GM13977 (cell line): Measurements from ENCODE around the gene FMR1NB.

Experiments
- DNase-seq: peaks from one replicate; pipeline ENCODE4 v3.0.0; 2012; ENCODE audit warnings: low spot score
- in situ Hi-C: fragments of 300-500 bp; cut with MboI; formaldehyde crosslinking; loops from one replicate; pipeline ENCODE4 v1.12.0; 2022; ENCODE audit warnings: low sequenced_read_pairs, low pct_unique_long_range_greater_than_20kb, mixed read lengths, inconsistent platforms; ENCODE audit not compliant: unreplicated experiment
- TF ChIP-seq, protein P1 (sequence below): IDR thresholded peaks from 2 replicates; pipeline ENCODE4 v1.5.1; 2012; ENCODE audit warnings: mild to moderate bottlenecking, control low read depth; ENCODE audit not compliant: insufficient read depth; ENCODE audit errors: extremely low read depth, missing control alignments

Gene FMR1NB

DNA sequence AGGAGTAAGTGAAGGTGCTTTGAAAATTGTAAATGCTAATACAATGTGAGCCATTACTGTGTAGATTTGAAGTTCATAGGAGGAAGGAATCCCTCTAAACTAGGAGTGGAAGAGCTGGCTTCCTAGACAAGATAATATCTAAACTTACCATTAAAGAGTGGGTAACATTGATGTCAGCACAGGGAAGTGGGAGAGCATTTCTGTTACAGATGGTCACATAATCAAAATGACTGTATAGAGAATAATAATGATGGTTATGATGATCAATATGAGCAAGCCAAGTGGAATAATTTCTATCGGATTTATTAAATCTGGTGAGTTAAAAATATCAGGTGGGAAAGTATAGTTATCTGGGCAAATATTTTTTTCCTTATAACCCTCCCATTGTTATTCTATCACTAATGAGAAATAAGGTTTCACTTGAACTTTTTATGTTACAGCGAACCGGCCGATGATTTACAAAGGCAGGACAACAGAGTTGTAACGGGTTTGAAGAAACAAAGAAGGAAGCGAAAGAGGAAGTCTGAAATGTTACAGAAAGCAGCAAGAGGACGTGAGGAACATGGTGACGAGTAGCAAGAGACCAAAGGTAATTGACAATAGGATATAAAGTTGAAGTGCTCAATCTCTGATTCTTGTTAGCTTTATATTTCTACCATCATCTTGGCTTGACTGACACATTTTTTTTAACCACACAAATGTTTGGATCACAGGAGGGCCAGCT, 43.5 kb downstream of the FMR1NB start:
- TF ChIP-seq, protein P1, sequence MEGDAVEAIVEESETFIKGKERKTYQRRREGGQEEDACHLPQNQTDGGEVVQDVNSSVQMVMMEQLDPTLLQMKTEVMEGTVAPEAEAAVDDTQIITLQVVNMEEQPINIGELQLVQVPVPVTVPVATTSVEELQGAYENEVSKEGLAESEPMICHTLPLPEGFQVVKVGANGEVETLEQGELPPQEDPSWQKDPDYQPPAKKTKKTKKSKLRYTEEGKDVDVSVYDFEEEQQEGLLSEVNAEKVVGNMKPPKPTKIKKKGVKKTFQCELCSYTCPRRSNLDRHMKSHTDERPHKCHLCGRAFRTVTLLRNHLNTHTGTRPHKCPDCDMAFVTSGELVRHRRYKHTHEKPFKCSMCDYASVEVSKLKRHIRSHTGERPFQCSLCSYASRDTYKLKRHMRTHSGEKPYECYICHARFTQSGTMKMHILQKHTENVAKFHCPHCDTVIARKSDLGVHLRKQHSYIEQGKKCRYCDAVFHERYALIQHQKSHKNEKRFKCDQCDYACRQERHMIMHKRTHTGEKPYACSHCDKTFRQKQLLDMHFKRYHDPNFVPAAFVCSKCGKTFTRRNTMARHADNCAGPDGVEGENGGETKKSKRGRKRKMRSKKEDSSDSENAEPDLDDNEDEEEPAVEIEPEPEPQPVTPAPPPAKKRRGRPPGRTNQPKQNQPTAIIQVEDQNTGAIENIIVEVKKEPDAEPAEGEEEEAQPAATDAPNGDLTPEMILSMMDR, result no peak
- no peak for DNase-seq
- in situ Hi-C loops, result loop anchor here (25.0 kb wide), 2 partner anchors 1263 to 1438 kb away; no protein-coding TSS in a partner anchor

DNA sequence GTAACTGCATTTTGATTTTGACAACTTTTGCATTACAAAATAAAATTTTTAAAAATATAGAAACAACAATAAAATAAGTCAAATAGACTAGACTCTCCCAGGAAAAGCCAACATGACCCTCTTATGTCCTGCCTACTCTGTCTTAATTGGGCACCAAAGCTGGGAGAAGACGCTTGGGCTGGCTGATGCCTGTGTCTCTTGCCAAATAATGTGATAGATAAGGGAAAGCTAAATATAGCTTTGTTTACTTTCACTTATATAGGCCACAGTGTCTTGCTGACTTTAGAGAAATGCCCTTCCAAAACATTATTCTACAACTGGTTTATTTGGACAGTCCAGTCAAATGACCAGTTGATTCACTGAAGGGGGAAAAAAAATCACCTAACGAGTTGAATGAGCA, 54.2 kb downstream of the FMR1NB start:
- in situ Hi-C loops, result loop anchor here (25.0 kb wide), 2 partner anchors 1252 to 1427 kb away; no protein-coding TSS in a partner anchor
- TF ChIP-seq, protein P1, result no peak
- no peak for DNase-seq

DNA sequence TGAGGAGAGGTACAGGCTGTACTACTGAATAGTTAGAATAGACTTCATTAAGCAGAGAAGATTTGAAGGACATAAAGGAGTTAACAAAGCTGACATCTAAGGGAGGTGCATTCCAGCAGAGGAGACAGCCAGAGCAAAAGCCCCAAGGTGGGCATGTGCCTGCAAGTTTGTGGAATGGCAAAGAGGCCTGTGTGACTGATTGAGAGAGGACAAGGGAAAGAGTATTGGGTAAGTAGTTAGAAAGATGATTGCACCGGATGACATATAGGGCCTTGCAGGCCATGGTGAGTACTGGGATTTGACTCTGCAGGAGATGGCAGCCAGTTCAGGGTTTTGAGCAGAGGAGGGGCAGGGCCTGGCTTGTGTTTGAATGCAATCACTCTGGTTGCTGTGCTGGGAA, 55.9 kb downstream of the FMR1NB start:
- DNase-seq, result no peak
- TF ChIP-seq, protein P1, result no peak
- in situ Hi-C loops, result loop anchor here (25.0 kb wide), 2 partner anchors 1250 to 1425 kb away; no protein-coding TSS in a partner anchor

DNA sequence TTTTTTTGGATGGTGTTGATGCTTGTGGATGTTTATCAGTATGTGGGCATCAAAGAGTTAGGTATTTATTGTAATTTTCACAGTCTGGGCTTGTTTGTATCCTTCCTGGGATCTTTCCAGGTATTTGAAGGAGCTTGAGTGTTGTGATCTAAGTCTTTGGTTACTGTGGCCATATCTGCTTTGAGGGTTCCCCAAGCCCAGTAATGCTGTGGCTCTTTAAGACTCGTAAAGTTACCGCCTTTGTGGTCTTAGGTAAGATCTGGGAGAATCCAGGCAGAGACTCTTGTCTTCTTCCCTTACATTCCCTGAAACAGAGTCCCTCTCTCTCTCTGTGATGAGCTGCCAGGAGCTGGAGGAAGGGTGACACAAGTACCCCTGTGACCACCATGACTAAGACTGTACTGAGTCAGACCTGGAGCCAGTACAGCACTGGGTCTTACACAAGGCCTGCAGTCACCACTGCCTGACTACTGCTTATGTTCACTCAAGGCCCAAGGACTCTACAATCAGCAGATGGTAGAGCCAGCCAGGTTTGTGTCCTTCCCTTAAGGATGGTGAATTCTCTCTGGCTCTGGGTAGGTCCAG, 62.2 kb downstream of the FMR1NB start:
- in situ Hi-C loops, result loop anchor here (25.0 kb wide), 2 partner anchors 1244 to 1419 kb away; no protein-coding TSS in a partner anchor
- DNase-seq, result no peak

DNA sequence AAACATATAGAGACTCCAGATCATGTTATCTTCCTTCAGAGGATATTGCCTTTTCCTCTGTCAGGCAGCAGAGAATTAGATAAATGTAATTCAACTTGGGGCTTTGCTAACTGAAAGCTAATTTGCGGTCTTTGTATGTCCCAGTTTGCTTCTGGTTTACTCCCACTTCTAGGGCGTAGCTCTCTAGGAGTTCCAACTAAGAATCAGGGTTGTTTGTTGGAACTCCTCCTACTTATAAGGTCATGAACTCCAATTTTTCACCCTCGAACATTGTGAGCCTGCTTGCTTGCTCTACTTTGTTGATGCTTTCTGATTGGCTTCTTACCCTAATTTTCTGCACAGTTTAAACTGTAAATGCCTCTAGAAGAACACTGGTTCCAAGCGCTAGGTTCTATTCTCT, 66.1 kb downstream of the FMR1NB start:
- in situ Hi-C loops, result loop anchor here (25.0 kb wide), 2 partner anchors 1240 to 1415 kb away; no protein-coding TSS in a partner anchor
- TF ChIP-seq, protein P1, result no peak
- no peak for DNase-seq

More for the DNA sequence above, 62.2 kb downstream of the FMR1NB start:
- TF ChIP-seq, protein P1, result no peak

DNA sequence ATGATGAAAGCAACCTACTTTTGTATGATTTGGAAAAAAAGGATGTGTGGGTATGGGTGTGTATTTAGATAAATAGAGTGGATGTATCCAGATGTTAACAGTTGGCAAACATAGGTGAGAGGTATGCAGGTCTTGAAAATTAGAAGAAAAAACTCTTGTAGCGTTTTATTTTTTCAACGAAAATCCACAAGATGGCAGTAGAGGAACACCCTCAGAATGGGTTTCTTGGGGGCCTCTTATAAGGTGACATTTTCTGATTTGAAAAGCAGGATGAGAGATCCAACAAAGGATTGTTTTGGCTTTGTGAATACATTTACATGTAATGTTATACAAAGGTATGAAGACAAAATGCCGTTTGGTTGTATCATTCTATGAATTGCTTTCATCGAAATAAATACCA, 68.3 kb downstream of the FMR1NB start:
- in situ Hi-C loops, result loop anchor here (25.0 kb wide), 2 partner anchors 1238 to 1413 kb away; no protein-coding TSS in a partner anchor
- DNase-seq, result peak; percentile 49

More for the DNA sequence above, 68.3 kb downstream of the FMR1NB start:
- TF ChIP-seq, protein P1, result peak; percentile 47
